ENCODE measurements around the gene DOCK3. TPM values are rescaled to one million over a fixed set of nuclear protein-coding genes. Genes with fewer than 3 reads are reported as not detected.

Gene DOCK3
- total and polyA plus RNA-seq, 10 of the 15 experiments (the other 5 are each of a cell fraction or from before 2014, with no cell fraction given) = 0.02 to 0.52 (median 0.04) TPM; not detected in 5

DNA sequence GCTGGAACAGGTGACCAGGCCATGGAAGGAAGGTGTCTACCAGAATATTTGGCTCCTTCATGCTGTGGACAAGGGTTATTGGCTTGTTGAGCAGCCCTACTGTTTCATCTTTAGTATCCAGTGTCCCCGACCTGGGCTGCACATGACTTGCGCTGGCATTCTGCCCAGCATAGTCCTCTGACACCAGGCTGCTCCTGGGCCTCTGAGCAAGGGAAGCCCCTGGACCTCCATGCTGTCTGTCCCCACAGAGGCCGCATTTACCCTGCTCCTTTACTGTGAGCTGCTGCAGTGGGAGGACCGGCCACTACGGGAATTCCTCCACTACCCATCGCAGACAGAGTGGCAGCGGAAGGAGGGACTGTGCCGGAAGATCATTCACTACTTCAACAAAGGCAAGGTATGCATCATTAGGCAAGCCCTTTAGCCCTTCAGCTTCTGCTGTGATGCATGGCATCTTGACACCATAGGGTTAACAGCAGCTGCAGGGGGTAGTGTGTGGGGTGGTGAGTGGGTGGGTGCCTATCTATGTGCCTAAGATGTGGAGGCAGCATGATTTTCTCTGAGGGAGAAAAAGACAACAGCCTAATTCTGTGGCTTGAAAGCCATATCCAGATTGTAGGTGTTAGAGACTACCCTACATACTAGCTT lies 666.4 kb downstream of the DOCK3 start:
- ATAC-seq = no peak
- RAD21 ChIA-PET (ENCODE audit: unreplicated experiment) = no interaction called here
- SMC1A ChIA-PET (ENCODE audit: uncharacterized antibody, unreplicated experiment) = no interaction called here
- 57% methylated on average over 8 of the region's 8 CpGs for WGBS (ENCODE audit: insufficient coverage, insufficient replicate concordance, low lambda C conversion rate, missing lambda C conversion rate)
- no peaks in the 10 kb centered on the region for H3K4me1 ChIP-seq (ENCODE audit: control insufficient read depth, insufficient read depth, low read length)
- H3K27me3 ChIP-seq (replicated peaks in 1 of 2; ENCODE audit: control insufficient read depth in 2 of 2, insufficient read depth in 2 of 2, low read length in 1 of 2) = no peaks in the 10 kb centered on the region; a peak in 1 of 4 replicates
- no peaks in the 10 kb centered on the region for H3K79me2 ChIP-seq (ENCODE audit: control insufficient read depth, insufficient read depth, low read length)
- no TSS peak for BruUV-seq (replicated peaks)
- H3K4me3 ChIP-seq = no peak overlapping the region
- H3K9ac ChIP-seq (ENCODE audit: control insufficient read depth, insufficient read depth, low read length) = no peak overlapping the region
- no peaks in the 10 kb centered on the region for H3K9me3 ChIP-seq (replicated peaks; ENCODE audit: control insufficient read depth, insufficient read depth, low read length)
- H3K36me3 ChIP-seq (ENCODE audit: control insufficient read depth in 2 of 2, insufficient read depth in 2 of 2, low read length in 1 of 2) = no peaks in the 10 kb centered on the region
- no peak overlapping the region for H2AFZ ChIP-seq (ENCODE audit: control insufficient read depth, low read depth, low read length)
- no peak for TF ChIP-seq CEBPB (IDR thresholded peaks at IDR 0.05; ENCODE audit: borderline replicate concordance in 1 of 2, low read depth in 2 of 2, low read length in 2 of 2)
- no peak for TF ChIP-seq ATF2 (IDR thresholded peaks at IDR 0.05; ENCODE audit: low read length)
- H3K27ac ChIP-seq (ENCODE audit: control insufficient read depth, insufficient read depth) = no peak overlapping the region
- intact Hi-C loops (cut with micrococcal nuclease; ENCODE audit: unreplicated experiment) = no loop called here
- POLR2A ChIA-PET = no interaction called here
- CTCF ChIA-PET = no interaction called here
- in situ Hi-C loops (cut with MboI) = no loop called here
- no peak for FAIRE-seq
- no peak for DNase-seq (ENCODE audit: low read depth, low spot score)
- no peaks in the 10 kb centered on the region for H4K20me1 ChIP-seq (ENCODE audit: control insufficient read depth, insufficient read depth)
- H3K4me2 ChIP-seq (ENCODE audit: control insufficient read depth, insufficient read depth) = no peak overlapping the region

DNA sequence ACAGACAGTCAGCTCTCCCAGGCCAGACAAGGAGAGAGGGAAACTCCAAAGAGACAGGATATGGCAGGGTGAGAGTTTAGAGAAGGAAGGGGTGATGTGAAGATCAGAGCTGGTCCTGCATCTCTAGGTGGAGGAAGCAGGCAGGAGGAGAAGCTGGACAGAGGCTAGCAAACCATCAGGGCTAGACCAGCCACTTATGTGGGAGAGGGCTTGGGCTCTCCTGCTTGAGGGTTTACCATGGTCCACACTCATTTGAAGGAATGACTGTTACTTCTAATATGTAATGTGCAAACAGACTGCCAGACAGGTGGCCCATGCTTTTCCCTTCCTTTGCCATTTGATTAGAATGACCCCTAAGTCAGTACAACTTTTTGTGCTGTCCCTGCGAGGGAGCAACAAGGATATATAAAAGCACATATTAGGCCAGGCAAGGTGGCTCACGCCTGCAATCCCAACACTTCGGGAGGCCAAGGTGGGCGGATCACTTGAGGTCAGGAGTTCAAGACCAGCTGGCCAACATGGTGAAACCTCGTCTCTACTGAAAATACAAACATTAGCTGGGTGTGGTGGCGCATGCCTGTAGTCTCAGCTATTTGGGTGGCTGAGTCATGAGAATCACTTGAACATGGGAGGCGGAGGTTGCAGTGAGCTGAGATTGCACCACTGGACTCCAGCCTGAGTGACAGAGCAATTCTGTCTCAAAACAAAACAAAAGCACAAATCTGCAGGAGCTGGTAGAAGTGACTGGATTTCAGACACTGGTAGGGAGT lies 669.4 kb downstream of the DOCK3 start:
- intact Hi-C loops (cut with micrococcal nuclease; ENCODE audit: unreplicated experiment) = no loop called here
- ChIA-PET RAD21 (ENCODE audit: unreplicated experiment) (no interaction called here), CTCF (no interaction called here), SMC1A (ENCODE audit: uncharacterized antibody, unreplicated experiment) (no interaction called here), POLR2A (interaction anchor here (0.6 kb wide), 1 partner anchor 538 kb away, joined by 3 read pairs; no protein-coding TSS in a partner anchor)
- in situ Hi-C loops (cut with MboI) = no loop called here
- Histone ChIP-seq H3K9ac (ENCODE audit: control insufficient read depth, insufficient read depth, low read length) (no peak overlapping the region), H2AFZ (ENCODE audit: control insufficient read depth, low read depth, low read length) (no peak overlapping the region), H3K79me2 (ENCODE audit: control insufficient read depth, insufficient read depth, low read length) (no peaks in the 10 kb centered on the region), H3K27me3 (replicated peaks in 1 of 2; ENCODE audit: control insufficient read depth in 2 of 2, insufficient read depth in 2 of 2, low read length in 1 of 2) (no peaks in the 10 kb centered on the region; a peak in 1 of 4 replicates), H4K20me1 (ENCODE audit: control insufficient read depth, insufficient read depth) (no peaks in the 10 kb centered on the region), H3K9me3 (replicated peaks; ENCODE audit: control insufficient read depth, insufficient read depth, low read length) (no peaks in the 10 kb centered on the region; the same call in 2 of the 3 replicates), H3K27ac (ENCODE audit: control insufficient read depth, insufficient read depth) (no peak overlapping the region), H3K4me1 (ENCODE audit: control insufficient read depth, insufficient read depth, low read length) (no peaks in the 10 kb centered on the region), H3K36me3 (ENCODE audit: control insufficient read depth in 2 of 2, insufficient read depth in 2 of 2, low read length in 1 of 2) (no peaks in the 10 kb centered on the region), H3K4me2 (ENCODE audit: control insufficient read depth, insufficient read depth) (no peak overlapping the region), H3K4me3 (no peak overlapping the region)
- ATAC-seq (no peak), FAIRE-seq (no peak), DNase-seq (ENCODE audit: low read depth, low spot score) (no peak)
- 22% methylated on average over 7 of the region's 7 CpGs for WGBS (ENCODE audit: insufficient coverage, insufficient replicate concordance, low lambda C conversion rate, missing lambda C conversion rate)
- TF ChIP-seq POLR2A (IDR thresholded peaks at IDR 0.05; ENCODE audit: low read depth, low read length) (no peak), RBBP5 (conservative IDR thresholded peaks at IDR 0.05) (no peak)
- BruUV-seq (replicated peaks) = no TSS peak
